Measurements from ENCODE around the gene GALNT17.

DNA sequence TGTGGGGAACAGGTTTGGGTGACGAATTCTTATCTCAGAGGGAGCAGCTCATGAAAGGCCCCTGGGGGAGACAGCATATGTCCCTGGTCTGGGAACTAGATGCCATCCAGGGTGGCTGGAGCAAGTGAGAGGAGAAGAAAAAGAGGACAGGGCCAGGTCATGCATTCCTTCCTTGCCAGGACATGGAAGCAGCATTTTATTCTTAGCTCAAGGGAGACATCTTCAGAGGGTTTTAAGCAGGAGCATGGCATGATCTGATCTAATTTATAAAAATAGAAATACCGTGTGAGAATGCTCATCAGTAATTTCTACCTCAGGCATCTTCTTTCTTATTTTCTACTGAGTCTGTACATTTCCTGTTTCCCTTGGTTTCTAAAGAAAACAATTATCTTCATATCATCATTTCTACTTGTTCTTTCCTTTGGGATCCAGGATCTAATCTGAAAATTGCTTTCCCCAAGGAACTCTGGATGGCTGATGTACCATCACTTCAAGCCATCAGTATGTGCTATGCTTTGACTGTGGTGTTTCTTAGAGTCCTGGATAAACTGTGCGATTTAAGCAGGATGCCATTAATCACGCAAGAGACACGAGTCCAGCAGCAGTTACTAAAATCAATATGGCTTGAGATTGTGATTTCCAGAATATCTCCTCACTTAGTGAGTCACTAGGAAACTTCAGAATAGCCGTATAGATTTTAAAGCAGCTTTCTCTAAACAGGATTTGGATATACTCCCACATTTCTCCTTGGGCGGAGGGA is 386.2 kb downstream of the GALNT17 start:
- TF ChIP-seq ZNF274 (IDR thresholded peaks at IDR 0.05; ENCODE audit: low read depth, low read length), result no peak
- TF ChIP-seq YY1 (IDR thresholded peaks at IDR 0.05; ENCODE audit: insufficient read depth, insufficient read length), result no peak
